ENCODE measurements around the gene GPR101.
"Not testable (repeated sequence)": the region's sequence is repeated elsewhere in the genome, so short reads cannot be mapped to it uniquely, and the experiment has no call there.

The GPR101 gene

DNA sequence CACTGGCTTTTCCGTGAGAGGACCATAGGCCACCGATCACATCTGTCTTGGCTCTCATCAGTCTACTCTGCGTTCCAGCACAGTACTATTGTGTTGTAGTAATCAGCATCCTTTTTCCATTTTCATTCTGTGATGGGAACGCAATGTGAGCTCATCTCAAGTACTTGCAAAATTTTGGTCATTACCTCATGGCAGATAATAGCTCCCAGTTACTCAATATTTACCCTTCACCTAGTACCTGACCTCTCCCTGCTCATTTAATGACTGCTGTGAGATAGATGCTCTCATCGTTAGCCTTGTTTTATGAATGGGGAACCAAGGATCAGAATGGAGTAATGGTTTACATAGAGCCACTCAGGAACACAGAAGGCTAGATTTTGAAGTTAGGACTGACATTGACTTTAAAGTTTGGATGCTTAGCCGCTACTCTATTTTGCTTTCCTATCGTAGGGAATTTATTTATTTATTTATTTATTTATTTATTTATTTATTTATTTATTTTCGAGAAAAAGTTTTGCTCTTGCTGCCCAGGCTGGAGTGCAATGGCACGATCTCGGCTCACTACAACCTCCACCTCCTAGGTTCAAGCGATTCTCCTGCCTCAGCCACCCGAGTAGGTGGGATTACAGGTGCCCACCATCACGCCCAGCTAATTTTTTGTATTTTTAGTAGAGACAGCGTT, 6.5 kb upstream of the GPR101 start:
- no peaks in the 10 kb centered on the region for H3K4me1 ChIP-seq (ENCODE audit: insufficient read depth, low read length)
- peaks cover 20% of the 10 kb centered on the region for H3K27me3 ChIP-seq (ENCODE audit: insufficient read depth, low read length)
- H3K9me3 ChIP-seq (ENCODE audit: low read length) = no peaks in the 10 kb centered on the region

DNA sequence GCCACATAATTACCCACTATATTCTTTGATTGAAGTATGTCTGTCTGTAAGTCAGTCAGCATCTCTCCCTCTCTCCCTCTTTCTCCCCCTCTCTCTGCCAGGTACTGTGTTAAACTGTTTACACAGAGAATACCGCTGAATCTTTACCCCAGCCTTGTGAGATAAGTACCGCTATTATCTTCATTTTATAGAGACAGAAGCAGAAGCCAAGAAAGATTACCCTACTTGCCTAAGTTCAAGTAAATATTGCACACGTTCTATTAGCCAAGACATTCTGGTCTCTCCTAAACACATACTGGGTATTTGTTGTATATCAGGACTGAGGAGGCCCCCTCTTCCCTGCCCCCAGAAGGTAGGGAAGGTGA, 695 bp upstream of the GPR101 start:
- Histone ChIP-seq H3K27me3 (ENCODE audit: insufficient read depth, low read length) (peaks cover 69% of the 10 kb centered on the region), H3K4me3 (ENCODE audit: low read length) (no peak overlapping the region), H3K36me3 (ENCODE audit: insufficient read depth, low read length) (no peaks in the 10 kb centered on the region), H3K9me3 (ENCODE audit: low read length) (peaks cover 2% of the 10 kb centered on the region), H2AFZ (ENCODE audit: low read depth, low read length) (no peak overlapping the region), H3K4me1 (ENCODE audit: insufficient read depth, low read length) (peaks cover 4% of the 10 kb centered on the region)

More for the DNA sequence above, 6.5 kb upstream of the GPR101 start:
- Histone ChIP-seq H2AFZ (ENCODE audit: low read depth, low read length) (no peak overlapping the region), H3K4me3 (ENCODE audit: low read length) (no peak overlapping the region), H3K36me3 (ENCODE audit: insufficient read depth, low read length) (no peaks in the 10 kb centered on the region)

DNA sequence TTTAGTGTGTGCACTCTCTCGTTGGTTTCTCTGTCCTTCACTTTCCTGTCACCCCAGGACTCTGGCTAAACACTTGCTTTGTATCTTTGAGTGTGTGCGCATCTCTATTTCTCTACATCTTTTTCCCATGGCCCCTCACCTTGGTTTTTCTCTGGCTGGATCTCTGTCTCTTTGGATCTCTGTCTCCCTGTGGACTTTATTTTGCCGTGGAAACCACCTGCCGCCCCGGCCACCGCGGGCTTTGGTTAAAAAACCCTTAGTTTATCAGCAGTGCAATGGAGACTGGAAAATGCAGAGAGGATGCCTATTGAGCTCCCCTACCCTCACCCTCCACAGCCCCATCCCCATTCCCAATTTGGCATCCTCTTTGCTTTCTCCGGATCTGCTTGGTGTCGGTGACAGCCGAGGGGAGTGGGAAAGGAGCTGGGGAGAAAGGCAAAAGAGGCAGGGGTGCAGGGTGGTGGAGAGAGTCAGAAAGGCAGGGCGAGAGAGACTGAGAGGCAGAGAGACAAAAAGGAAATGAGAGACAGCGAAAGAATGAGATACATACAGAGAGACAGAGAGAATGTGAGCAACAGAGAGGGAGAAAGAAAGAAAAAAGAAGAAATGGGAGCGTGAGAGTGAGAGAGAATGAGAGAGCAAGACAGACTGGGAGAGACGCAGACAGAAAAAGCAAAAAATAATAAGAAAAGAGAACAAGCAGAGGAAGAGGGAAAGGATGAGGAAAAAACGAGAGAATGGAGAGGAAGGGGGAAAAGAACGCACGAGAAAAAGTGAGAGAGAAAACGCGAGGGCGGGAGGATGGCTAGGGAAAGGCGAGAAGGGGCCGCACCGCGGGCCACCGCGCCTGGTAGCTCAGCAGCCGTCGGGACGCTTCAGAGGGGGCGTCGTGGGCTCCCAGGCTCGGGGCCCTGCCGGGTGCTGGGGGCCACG, 688 bp downstream of the GPR101 start:
- Histone ChIP-seq H3K36me3 (ENCODE audit: insufficient read depth, low read length) (no peaks in the 10 kb centered on the region), H3K4me3 (ENCODE audit: low read length) (no peak overlapping the region), H3K9me3 (ENCODE audit: low read length) (peaks cover 2% of the 10 kb centered on the region), H3K4me1 (ENCODE audit: insufficient read depth, low read length) (peaks cover 4% of the 10 kb centered on the region), H2AFZ (ENCODE audit: low read depth, low read length) (no peak overlapping the region), H3K27me3 (ENCODE audit: insufficient read depth, low read length) (peaks cover 71% of the 10 kb centered on the region)

DNA sequence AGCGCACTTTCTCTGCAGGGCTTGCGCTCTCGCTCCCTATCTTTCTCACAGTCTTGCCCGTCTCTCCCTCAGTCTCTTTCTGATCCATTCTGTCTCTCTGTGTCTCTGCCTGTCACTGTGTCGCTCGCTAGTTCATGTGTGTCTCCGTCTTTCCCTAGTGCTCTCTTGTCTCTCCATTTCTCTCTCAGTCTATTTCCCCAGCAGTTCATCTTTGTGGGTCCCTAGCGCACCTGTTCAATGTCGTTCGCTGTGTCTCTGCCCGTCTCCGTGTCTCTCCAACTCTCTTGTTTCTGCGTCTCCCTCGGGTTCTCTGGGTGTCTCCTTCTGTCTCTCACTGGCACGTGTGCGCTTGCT, 1.5 kb downstream of the GPR101 start:
- Histone ChIP-seq H3K27me3 (ENCODE audit: insufficient read depth, low read length) (peaks cover 71% of the 10 kb centered on the region), H3K9me3 (ENCODE audit: low read length) (peaks cover 2% of the 10 kb centered on the region), H3K4me3 (ENCODE audit: low read length) (peak overlapping the region; percentile 47)

DNA sequence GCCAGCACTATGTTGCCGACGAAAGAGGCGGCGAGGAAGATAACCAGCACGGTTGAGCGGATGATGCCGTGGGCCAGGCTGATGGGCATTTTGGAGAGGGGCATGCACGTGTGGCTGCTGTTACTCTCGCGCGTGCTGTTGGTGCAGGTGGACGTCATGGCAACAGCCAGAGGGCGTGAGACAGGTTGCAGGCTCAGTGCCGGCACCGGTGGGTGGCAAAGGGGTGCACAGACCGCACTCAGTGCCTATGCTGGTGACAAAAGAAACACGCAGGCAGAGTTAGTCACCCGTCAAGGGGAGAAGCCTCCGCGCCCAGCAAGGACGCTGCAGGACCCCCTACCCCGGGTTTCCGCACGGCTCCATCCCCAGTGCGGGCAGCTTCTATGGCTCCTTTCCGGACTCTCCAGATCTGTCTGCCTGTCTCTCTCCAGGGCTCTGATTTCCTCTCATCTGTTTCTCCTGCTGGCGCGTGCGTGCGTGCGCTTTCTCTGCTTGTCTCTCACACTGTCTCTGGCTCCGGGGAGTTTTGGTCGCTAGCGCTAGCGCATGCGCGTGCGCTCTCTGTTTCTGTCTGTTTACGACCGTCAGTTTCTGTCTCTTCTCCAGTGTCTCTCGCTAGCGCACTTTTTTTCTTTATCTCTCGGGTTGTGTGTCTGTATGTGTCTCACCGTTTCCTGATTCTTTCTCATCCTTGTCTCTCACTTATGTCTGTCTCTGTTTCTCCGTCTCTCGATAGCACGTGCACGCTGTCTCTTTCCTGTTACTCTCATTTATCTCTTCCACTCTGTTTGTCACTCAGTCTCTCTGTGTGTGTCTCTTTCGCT, 2.1 kb downstream of the GPR101 start:
- Histone ChIP-seq H3K9me3 (ENCODE audit: low read length) (peaks cover 2% of the 10 kb centered on the region), H3K4me1 (ENCODE audit: insufficient read depth, low read length) (peaks cover 4% of the 10 kb centered on the region), H3K27me3 (ENCODE audit: insufficient read depth, low read length) (peaks cover 66% of the 10 kb centered on the region), H3K36me3 (ENCODE audit: insufficient read depth, low read length) (no peaks in the 10 kb centered on the region), H3K4me3 (ENCODE audit: low read length) (peak overlapping the region; percentile 47), H2AFZ (ENCODE audit: low read depth, low read length) (peak overlapping the region; percentile 24)

More for the DNA sequence above, 1.5 kb downstream of the GPR101 start:
- Histone ChIP-seq H3K36me3 (ENCODE audit: insufficient read depth, low read length) (no peaks in the 10 kb centered on the region), H3K4me1 (ENCODE audit: insufficient read depth, low read length) (peaks cover 4% of the 10 kb centered on the region), H2AFZ (ENCODE audit: low read depth, low read length) (no peak overlapping the region)

DNA sequence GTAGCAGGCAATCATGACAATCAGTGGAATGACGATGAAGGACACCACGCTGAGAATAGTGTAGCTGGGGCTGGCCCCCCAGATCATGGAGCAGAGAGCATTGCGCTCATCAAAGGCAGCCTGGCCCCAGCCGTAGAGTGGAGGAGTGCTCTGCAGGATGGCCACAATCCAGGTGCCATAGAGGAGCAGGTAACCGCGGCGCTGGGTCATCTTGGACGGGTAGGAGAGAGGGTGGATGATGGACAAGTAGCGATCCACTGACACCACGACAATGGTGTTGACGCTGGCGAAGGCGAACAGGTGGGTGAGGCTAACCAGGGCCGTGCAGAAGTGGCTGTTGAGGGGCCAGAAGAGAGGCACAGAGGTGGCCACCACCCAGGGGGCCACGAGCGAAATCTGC, 2.8 kb downstream of the GPR101 start:
- Histone ChIP-seq H3K36me3 (ENCODE audit: insufficient read depth, low read length) (no peaks in the 10 kb centered on the region), H3K4me3 (ENCODE audit: low read length) (peak overlapping the region; percentile 47), H3K9me3 (ENCODE audit: low read length) (peaks cover 2% of the 10 kb centered on the region), H3K4me1 (ENCODE audit: insufficient read depth, low read length) (peaks cover 4% of the 10 kb centered on the region), H2AFZ (ENCODE audit: low read depth, low read length) (peak overlapping the region; percentile 24), H3K27me3 (ENCODE audit: insufficient read depth, low read length) (peaks cover 61% of the 10 kb centered on the region)

DNA sequence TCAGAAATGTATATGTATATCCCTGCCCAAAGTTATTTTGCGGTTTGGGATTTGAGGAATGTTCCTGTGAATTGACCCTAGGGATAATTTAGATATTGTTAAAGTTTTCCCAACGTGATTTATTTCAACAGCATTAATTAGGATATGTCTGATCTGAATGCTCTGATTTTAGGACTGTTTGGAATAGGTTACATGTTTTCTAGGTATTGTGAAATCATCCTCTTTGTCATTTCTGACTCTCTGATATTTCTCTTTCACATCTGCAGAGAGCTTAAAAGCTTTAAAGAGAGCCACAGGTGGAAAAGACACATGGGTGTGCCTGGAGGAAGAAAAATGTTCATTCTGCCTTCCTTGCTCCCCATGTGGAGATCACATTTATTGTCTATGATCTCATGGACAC, 5.1 kb downstream of the GPR101 start:
- peaks cover 2% of the 10 kb centered on the region for H3K9me3 ChIP-seq (ENCODE audit: low read length)
- peaks cover 40% of the 10 kb centered on the region for H3K27me3 ChIP-seq (ENCODE audit: insufficient read depth, low read length)
- H3K36me3 ChIP-seq (ENCODE audit: insufficient read depth, low read length) = no peaks in the 10 kb centered on the region
- H2AFZ ChIP-seq (ENCODE audit: low read depth, low read length) = no peak overlapping the region
- no peak overlapping the region for H3K4me3 ChIP-seq (ENCODE audit: low read length)
- H3K4me1 ChIP-seq (ENCODE audit: insufficient read depth, low read length) = peaks cover 4% of the 10 kb centered on the region

DNA sequence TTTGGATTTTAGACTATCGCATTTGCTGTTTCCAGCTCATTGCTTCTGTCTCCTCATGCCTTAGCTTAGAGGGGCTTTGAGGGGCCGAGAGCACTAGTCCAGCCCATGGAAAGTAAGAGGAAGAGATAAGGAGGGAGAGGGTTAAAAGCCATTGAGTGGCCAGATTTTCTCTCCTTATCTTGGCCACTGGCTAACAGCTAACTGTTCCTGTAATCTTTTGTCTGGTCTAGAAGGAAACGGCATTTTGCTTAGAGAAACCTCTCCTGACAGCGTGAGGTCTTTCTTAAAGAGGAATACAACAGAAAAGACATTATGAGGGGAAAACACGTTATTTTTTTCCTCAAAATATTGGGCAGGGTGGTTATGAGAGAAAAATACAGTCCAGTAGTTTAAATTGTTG, 7.9 kb downstream of the GPR101 start:
- no peaks in the 10 kb centered on the region for H3K4me1 ChIP-seq (ENCODE audit: insufficient read depth, low read length)
- peaks cover 17% of the 10 kb centered on the region for H3K27me3 ChIP-seq (ENCODE audit: insufficient read depth, low read length)
- H3K4me3 ChIP-seq (ENCODE audit: low read length) = no peak overlapping the region
- peaks cover 2% of the 10 kb centered on the region for H3K9me3 ChIP-seq (ENCODE audit: low read length)
- no peak overlapping the region for H2AFZ ChIP-seq (ENCODE audit: low read depth, low read length)
- H3K36me3 ChIP-seq (ENCODE audit: insufficient read depth, low read length) = no peaks in the 10 kb centered on the region

DNA sequence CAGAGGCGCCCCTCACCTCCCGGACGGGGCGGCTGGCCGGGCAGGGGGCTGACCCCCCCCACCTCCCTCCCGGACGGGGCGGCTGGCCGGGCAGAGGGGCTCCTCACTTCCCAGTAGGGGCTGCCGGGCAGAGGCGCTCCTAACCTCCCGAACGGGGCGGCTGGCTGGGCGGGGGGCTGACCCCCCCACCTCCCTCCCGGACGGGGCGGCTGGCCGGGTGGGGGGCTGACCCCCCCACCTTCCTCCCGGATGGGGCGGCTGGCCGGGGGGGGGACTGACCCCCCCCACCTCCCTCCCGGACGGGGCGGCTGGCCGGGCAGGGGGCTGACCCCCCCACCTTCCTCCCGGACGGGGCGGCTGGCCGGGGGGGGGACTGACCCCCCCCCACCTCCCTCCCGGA, 33.6 kb downstream of the GPR101 start:
- not testable (repeated sequence) for H3K4me3 ChIP-seq (ENCODE audit: low read length); H3K4me1 ChIP-seq (ENCODE audit: insufficient read depth, low read length); H3K36me3 ChIP-seq (ENCODE audit: insufficient read depth, low read length); H3K9me3 ChIP-seq (ENCODE audit: low read length); H3K27me3 ChIP-seq (ENCODE audit: insufficient read depth, low read length); H2AFZ ChIP-seq (ENCODE audit: low read depth, low read length)

DNA sequence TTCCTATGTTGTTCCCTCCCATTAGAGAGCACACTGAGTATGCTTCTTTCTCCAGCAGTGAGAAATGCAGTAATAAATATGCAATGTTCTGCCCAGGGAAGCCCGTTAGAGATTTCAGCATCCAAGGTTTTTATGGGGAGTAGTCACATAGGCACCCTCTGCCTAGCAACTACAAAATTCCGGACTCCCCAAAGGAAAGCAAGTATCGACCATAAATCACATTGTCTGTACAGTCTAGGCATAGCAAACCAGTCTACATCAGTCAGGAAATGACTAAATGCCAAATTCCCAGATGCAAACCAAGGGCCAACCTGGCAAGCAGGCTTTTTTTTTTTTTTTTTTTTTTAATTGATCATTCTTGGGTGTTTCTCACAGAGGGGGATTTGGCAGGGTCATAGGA, 34.8 kb downstream of the GPR101 start:
- no peaks in the 10 kb centered on the region for H3K27me3 ChIP-seq (ENCODE audit: insufficient read depth, low read length)
- no peaks in the 10 kb centered on the region for H3K4me1 ChIP-seq (ENCODE audit: insufficient read depth, low read length)
- H3K4me3 ChIP-seq (ENCODE audit: low read length) = no peak overlapping the region
- H2AFZ ChIP-seq (ENCODE audit: low read depth, low read length) = no peak overlapping the region
- H3K36me3 ChIP-seq (ENCODE audit: insufficient read depth, low read length) = no peaks in the 10 kb centered on the region
- no peaks in the 10 kb centered on the region for H3K9me3 ChIP-seq (ENCODE audit: low read length)

Measured in neuron (in vitro differentiated cells).